ENCODE data around the gene NBEA.
"Not testable (repeated sequence)": the region's sequence is repeated elsewhere in the genome, so short reads cannot be mapped to it uniquely, and the experiment has no call there.

Gene NBEA

DNA sequence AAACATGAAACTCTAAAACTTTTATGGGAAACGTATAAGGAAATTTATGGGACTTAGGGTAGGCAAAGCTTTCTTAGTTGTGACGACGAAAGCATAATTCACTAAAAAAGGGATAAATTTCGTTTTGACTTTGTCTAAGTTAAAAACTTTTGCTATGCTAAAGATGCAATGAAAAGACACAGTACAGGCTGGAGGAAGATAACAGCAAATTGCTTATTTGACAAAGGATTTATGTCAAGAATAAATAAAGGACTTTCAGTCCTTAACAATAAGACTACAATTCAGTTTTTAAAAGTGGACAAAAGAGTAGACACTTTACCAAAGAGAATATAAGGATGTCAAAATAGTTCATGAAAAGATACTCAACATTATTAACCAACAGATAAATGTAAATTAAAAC lies 150.2 kb downstream of the NBEA start:
- DNase-seq (ENCODE audit: low read depth): no peak

DNA sequence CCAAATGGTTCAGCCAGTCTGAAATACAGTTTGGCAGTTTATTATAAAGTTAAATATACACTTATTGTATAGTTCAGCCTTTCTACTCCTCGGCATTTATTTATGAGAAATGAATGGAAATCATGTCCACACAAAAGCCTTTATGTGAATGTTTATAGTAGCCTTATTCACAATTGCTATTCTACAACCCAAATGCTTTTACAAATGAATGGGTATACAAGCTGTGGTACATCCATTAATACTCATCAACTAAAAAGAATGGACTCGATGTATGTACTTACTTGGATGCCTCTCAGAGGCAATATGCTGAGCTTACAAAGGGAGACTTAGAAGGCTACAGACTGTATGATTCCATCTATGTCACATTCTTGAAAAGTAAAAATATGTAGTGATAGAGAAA lies 150.7 kb downstream of the NBEA start:
- DNase-seq (ENCODE audit: low read depth): no peak

DNA sequence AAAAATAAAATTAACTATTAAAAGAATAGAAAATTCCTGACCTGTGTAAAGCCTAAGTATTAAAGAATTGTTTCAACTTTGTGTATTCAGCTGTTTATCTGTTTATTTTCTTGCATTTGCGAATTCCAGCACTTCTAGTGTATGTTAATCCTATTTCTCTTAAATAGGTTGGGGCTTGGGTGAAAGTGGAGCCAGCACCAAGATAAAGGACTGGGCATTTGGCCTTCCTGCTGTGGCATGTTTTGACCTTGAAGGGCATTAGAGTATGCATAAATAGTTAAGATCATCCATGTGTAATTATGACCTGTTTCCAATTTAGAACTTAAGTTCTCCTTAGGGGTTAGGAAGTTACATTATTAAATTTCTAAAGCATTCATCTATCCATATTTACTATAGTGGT lies 151.3 kb downstream of the NBEA start:
- DNase-seq (ENCODE audit: low read depth): no peak

DNA sequence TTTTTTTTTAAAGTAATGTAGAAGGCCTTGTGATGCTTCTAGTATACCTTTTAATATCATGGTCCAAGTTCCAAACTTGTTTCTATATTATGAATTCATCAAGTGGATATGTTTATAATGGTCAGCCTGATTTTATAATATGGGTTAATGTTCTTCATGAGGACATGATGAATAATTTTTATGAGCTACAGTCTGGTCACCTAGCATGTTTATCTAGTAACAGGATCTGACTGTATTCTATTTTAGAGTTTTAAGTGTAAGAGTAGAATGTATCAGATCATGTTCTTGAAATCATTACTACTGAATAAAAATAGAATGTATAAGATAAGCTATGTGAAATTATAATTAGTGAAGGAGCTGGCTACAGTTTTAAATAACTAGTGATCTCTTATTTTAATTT lies 164.7 kb downstream of the NBEA start:
- not testable (repeated sequence) for DNase-seq (ENCODE audit: low read depth)

GRCh38 chr13:35107535-35107934 lies 165.5 kb downstream of the NBEA start:
- DNase-seq (ENCODE audit: low read depth): no peak

DNA sequence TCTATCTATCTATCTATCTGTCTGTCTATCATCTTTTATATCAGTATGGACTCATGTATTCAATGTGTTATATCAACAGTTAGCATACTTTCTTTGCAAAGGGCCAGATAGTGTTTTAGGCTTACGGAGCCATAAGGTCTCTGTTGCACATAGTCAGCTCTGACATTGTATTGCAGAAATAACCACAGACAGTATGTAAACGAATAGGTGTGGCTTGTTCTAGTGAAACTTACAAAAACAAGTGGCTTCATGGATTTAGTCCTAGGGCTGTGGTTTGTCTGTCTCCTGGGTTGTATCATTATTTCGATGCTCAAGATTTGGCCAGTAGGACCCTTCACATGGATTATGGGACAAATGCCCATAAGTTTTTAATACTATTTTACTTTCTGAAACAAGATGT lies 171.5 kb downstream of the NBEA start:
- DNase-seq (ENCODE audit: low read depth): not testable (repeated sequence)

- DNase-seq (ENCODE audit: low read depth): no peak
Observed at GRCh38 chr13:35127466-35127865, 185.4 kb downstream of the NBEA start.

DNA sequence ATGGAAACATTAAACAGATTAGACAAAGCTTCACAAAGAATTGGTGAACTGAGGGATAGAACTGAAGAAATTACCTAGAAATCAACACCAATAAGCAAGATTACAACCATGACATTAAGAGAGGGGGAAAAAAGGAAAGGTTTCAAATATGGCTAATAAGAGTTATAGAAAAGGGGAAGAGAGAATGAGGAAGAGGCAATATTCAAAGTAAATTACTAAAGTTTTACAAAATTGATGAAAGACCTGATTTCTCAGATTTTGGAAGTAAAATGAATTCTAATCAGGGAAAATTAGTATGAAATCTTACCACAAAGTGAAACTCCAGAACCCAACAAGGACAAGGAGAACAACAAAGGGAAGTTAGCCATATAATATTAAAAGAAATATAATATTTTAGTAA lies 187.4 kb downstream of the NBEA start:
- no peak for DNase-seq (ENCODE audit: low read depth)

DNA sequence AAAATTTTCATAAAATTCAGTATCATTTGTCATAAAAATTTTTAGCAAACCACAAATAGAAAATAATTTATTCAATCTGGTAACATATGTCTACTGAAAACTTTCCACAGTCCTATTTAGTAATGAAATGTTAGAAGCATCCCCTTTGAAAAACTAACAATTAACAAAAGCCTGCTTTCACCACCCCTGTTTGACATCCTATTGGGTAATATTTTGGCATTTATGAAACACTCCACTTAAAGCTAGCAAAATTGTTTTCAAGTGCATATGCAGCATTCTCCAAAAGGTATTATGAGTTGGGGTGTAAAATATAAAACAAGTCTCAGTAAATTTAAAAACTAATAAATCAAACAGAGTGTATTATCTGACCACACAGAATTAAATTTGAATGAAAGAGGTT lies 189.4 kb downstream of the NBEA start:
- DNase-seq (ENCODE audit: low read depth): no peak

- no peak for DNase-seq (ENCODE audit: low read depth)
Observed at GRCh38 chr13:35136585-35136984, 194.5 kb downstream of the NBEA start.

- no peak for DNase-seq (ENCODE audit: low read depth)
Observed at GRCh38 chr13:35139591-35139990, 197.5 kb downstream of the NBEA start.

DNA sequence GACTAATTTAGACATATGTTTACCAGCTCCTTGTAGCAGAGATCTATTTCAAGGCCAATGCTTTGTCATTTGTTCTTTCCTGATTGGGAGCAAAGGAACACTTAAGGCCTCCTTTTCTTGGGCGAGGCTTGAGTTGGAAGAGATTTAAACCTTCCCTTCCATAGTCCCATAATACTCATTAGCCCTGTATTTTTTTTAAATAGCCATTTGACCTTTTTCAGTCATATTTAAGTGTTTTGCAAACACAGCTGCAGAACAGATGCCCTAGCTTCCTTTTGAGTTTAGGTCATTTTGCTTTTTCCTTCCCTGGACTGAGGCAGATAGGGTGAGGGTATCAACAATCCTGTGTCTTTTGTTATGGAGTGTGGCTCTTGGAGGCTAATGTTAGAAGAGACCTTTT lies 198.3 kb downstream of the NBEA start:
- no peak for DNase-seq (ENCODE audit: low read depth)

DNA sequence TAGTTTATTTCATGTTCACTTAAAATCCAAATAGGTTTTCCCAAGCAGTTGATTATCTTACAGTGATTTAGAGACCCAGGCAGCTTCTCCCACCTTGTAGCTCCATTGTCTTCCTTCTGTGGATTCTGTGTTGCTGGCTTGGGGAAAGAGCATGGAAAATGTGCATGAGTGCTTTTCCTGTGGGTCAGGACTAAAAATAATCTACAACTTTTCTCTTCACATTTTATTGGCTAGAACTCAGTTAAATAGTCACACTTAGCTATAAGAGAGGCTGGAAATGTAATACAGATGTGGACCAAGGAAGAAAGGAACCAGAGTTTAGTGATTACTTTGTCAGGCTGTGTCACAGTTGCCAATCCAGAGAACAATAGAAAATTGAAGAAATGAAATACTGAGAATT lies 198.8 kb downstream of the NBEA start:
- no peak for DNase-seq (ENCODE audit: low read depth)

- DNase-seq (ENCODE audit: low read depth): no peak
Observed at GRCh38 chr13:35143123-35143522, 201.1 kb downstream of the NBEA start.

DNA sequence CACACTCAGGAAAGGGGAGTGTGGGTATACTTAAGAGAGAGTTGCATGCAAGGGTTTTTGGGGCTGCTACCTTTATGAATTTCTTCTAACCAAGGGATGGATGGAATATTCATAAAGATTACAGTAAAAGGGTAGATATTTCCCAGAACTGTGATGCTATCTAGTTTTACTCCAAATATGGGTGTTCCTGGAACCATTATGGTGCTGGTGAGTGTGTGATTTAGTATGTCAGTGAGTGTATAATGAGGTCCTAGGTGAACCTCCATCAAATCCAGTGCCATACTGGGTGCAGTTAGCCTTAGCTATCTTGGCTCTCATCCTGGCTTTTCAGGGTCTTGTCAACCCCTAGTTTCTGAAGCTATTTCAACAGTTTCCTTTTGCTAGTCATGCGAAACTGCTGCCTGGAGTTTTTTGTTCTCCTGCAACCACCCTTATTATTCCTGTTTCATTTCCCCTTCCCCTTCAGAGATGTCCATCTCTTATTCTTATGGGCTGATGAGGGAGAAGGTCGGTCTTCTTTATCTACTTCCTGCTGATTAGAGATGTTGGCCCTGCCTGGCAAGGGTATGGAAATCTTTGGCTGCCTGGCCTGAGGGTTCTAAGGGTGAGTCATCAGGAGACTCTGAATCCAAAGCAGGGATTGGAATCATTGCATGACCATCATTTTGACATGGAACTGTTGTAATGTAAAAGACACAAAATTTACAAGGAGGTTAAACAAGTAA lies 202.3 kb downstream of the NBEA start:
- DNase-seq (ENCODE audit: low read depth): no peak

GRCh38 chr13:35146686-35147085 lies 204.6 kb downstream of the NBEA start:
- DNase-seq (ENCODE audit: low read depth): no peak

DNA sequence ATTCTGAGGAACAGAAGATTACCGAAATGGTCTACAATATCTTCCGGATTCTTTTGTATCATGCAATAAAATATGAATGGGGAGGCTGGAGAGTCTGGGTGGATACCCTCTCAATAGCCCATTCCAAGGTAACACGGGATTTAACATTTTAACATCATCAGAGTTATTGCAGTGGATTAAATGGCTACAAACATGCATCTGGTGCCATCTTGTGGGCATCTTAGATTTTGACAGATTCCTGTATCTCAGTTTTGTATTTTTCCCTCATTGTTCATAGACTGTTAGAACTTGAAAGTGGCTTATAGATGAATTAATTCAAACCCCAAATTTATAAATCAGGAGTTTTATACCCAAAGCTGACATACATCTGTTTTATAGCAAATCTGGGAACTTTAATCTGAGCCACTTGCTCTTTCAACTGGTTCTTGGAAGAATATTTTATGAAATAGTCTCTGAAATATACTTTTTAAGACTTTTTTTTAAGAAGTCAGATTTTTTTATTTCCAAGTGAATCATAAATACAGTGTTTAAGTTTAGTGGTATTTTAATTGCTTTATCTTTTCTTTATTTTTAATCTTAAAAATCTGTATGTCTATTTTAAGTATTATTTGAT lies 215.2 kb downstream of the NBEA start:
- DNase-seq (ENCODE audit: low read depth): no peak

DNA sequence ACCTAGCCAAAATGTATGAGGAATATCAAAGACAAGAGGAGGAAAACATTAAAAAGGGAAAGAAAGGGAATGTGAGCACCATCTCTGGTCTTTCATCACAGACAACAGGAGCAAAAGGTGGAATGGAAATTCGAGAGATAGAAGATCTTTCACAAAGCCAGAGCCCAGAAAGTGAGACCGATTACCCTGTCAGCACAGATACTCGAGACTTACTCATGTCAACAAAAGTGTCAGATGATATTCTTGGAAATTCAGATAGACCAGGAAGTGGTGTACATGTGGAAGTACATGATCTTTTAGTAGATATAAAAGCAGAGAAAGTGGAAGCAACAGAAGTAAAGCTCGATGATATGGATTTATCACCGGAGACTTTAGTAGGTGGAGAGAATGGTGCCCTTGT lies 217.0 kb downstream of the NBEA start:
- no peak for DNase-seq (ENCODE audit: low read depth)

DNA sequence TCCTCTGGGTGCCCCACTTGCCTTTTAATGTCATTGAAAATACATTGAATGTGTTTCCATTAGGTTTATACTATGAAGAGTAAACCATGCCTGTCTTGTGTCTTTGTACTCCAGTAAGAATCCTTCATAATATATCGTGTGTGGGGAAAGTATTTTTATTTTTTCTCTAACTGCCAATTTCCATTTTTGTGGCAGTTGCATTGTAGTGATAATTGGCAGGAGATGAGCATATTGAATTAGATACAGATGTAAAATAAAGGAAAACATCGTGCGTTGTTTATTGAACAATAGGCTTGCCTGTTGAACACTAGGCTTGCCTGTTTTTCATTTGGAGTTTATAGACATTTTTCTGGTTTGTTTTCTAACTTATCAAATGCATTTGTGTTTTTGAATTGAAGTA lies 218.8 kb downstream of the NBEA start:
- no peak for DNase-seq (ENCODE audit: low read depth)

DNA sequence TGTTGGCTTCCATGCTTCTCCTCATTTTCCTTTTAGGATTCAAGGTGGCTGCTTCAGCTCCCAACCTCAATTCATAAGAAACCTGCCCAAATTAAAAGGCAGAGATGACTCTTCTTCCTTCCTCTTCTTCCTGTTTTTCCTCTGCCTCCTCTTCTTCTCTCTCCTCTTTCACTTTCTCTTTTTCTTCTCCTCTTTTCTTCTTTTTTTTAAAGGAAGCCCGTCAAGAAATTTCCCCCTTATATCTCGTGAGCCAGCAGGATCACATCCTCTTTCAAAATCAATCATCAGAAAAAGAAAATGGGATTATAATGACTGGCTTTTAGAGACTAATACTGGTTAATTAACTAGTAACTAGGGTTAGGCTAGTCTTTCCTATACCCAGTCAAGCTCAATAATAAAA lies 220.3 kb downstream of the NBEA start:
- DNase-seq (ENCODE audit: low read depth): no peak

GRCh38 chr13:35163674-35164073 lies 221.6 kb downstream of the NBEA start:
- no peak for DNase-seq (ENCODE audit: low read depth)

DNA sequence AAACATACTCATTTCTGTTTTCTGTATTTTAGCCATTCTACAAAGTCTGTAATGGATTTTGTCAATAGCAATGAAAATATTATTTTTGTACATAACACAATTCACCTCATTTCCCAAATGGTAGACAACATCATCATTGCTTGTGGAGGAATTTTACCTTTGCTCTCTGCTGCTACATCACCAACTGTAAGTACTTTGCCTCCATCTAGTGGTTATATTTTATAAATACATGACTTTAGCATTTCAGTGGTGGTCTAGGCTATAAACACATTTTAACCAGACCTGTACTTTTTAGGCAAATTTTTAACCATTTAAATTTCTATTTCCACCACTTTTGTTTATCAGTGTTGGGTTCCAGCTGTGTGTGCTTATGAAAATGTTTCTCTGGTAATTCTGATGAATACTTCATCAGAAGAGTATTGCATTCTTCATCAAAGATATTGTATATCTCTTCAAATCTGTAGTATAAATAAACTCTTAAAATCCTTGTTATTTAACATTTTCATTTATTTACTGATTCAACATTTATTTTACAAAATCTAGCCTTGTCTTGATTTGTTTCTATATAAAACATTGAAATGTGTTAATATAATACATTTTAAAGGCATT lies 222.4 kb downstream of the NBEA start:
- DNase-seq (ENCODE audit: low read depth): no peak

DNA sequence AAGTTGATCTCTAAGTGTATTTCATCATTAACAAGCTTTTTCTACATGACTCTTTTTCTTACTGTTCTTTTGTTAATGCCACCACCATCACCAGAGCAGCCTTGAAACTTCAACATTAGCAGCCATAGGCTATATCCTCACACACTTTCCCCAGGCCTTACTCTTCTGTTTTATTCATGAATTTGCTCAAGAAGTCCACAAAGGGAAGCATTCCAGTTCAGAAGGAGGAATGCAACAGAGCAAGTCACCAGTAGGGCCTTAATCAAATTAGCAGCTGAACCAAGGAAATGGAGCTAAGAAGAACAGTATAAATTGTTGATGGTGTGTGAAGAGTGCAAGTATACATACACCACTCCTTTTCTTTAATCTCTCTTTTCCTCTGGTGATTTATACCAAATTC lies 223.1 kb downstream of the NBEA start:
- no peak for DNase-seq (ENCODE audit: low read depth)

GRCh38 chr13:35179494-35179893 lies 237.4 kb downstream of the NBEA start:
- no peak for DNase-seq (ENCODE audit: low read depth)

Data from activated T-cell treated with anti-CD3 and anti-CD28 coated beads for 1 hour (primary cell).